Fibroblast of pulmonary artery (primary cell): ENCODE measurements around the gene MAST4.
A peak's percentile ranks its signal among the peaks of the same experiment; 100 is the strongest.

Source experiments
- DNase-seq: peaks from one replicate; pipeline ENCODE4 v3.0.0-alpha.2; 2010; ENCODE audit warnings: low read depth
- H3K4me3 ChIP-seq: replicated peaks from 2 replicates; pipeline ENCODE4 v1.5.1; 2011; ENCODE audit warnings: low read depth, mild to moderate bottlenecking, control low read depth, low read length, moderate library complexity
- TF ChIP-seq, protein P1 (sequence below): IDR thresholded peaks from 2 replicates; pipeline ENCODE4 v1.5.1; 2011; ENCODE audit warnings: mild to moderate bottlenecking, control low read depth, low read length, inconsistent platforms; ENCODE audit errors: missing control alignments

MAST4 gene

DNA sequence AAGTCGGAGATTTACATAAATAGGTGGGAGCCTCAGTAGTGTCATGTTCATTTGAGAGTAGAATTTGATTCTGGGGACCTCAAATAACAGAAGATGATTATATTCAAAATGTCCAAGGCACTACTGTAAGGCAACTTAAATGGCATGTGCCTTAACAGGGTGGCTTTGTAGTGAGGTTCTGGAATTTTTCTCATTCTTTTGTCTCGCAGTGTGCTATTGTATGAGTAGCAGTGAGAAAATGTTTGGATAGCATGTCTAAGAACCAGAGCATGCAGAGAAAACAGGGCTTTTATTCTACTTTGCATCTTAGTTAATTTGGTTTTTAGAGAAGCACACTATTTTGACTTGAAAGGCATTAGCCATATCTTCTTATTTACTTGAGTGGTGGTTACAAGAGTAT, 25.0 kb downstream of the MAST4 start:
- no peak overlapping the region for H3K4me3 ChIP-seq

DNA sequence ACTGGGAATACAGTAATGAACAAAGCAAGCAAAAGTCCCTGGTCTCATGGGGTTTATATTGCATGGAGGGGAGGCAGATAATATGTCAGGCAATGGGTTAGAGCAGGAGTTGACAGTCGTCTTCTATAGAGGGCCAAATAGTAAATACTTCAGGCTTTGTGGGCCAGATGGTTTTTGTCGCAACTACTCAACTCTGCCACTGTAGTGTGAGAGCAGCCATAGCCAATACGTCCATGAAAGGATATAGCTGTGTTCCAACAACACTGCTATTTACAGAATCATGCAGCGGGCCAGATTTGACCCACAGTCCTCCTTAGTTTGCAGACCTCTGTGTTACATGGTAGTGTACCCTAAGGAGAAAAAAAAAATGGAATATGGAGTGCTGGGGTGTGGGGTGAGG, 25.5 kb downstream of the MAST4 start:
- no peak overlapping the region for H3K4me3 ChIP-seq
- TF ChIP-seq, protein P1, sequence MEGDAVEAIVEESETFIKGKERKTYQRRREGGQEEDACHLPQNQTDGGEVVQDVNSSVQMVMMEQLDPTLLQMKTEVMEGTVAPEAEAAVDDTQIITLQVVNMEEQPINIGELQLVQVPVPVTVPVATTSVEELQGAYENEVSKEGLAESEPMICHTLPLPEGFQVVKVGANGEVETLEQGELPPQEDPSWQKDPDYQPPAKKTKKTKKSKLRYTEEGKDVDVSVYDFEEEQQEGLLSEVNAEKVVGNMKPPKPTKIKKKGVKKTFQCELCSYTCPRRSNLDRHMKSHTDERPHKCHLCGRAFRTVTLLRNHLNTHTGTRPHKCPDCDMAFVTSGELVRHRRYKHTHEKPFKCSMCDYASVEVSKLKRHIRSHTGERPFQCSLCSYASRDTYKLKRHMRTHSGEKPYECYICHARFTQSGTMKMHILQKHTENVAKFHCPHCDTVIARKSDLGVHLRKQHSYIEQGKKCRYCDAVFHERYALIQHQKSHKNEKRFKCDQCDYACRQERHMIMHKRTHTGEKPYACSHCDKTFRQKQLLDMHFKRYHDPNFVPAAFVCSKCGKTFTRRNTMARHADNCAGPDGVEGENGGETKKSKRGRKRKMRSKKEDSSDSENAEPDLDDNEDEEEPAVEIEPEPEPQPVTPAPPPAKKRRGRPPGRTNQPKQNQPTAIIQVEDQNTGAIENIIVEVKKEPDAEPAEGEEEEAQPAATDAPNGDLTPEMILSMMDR, result no peak
- DNase-seq, result no peak

More for the DNA sequence above, 25.0 kb downstream of the MAST4 start:
- DNase-seq, result peak; percentile 35
- TF ChIP-seq, protein P1, result no peak

DNA sequence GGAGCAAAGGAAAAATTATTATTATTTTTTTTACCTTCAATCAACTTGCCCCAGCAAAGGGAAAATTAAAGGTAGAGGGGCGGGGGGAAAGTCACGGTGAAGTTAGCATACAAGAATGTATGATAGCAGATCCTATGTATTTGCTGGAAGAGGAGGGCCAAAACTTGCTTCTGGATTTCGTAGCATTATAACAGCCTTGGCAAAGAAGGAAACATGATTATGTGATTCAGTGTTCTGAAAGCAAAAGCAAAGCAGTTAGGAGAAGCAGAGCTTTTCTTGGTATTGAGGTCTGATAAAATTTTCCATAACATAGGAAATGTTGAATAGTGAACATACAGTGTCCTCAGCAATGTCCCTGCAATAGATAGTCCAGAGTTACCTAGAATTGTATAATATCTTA, 32.4 kb downstream of the MAST4 start:
- H3K4me3 ChIP-seq, result no peak overlapping the region
- no peak for DNase-seq

DNA sequence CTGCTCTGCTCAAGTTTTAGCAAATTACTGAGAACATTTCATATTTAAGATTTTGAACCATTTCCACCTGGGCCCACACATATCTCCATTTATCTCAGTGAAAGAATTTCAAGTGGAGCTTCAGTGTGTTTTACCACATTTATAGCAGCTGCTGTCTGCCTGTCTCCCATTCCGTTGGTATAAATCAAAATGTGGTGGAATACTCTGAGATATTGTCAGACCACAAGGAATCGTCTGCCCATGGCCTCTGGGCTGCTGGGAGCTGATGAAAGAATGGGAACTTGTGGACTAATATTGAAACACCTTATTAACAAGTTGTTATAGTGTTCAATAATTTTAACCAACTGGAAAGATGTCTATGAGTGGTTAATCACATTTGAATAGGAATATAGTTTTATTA, 33.3 kb downstream of the MAST4 start:
- no peak overlapping the region for H3K4me3 ChIP-seq
- TF ChIP-seq, protein P1, result no peak
- DNase-seq, result no peak

More for the DNA sequence above, 32.4 kb downstream of the MAST4 start:
- TF ChIP-seq, protein P1, result no peak

DNA sequence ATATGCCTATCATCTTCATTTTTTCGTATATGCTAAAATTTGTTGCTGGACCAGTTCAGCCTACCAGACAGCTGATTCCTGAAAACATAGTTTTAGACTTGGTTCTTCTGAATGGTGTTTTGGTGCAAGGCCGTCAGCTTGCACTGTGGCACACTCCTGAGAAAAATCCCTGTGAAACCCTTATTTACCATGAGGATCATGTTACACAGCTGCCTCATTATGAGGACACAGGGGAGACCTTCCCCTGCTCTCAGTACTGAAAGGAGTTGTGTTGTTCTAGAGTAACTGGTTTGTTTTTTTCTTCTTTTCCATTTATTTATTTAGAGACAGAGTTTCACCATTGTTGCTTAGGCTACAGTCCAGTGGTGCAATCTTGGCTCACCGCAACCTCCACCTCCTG, 37.6 kb downstream of the MAST4 start:
- TF ChIP-seq, protein P1, result no peak
- H3K4me3 ChIP-seq, result no peak overlapping the region
- DNase-seq, result no peak

DNA sequence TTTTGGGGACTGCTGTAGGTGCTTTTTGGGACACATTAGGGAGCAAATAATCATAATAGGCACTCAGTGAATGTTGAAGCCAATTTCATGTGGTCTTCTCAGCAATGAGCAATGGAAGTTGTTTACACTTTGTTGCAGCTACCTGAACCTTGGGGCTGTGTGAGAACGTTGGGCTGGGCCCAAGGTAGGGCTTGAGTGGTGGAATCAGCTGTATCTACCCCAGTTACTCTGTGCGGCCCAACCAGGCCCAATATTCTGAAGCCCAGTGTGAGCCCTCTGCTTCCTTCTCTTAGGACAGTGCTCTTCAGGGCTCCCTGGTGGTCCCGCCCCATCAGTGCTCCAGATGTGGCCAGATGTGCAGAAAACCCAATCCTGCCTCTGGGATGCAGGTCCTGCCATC, 38.4 kb downstream of the MAST4 start:
- no peak for DNase-seq
- no peak overlapping the region for H3K4me3 ChIP-seq
- TF ChIP-seq, protein P1, result no peak

DNA sequence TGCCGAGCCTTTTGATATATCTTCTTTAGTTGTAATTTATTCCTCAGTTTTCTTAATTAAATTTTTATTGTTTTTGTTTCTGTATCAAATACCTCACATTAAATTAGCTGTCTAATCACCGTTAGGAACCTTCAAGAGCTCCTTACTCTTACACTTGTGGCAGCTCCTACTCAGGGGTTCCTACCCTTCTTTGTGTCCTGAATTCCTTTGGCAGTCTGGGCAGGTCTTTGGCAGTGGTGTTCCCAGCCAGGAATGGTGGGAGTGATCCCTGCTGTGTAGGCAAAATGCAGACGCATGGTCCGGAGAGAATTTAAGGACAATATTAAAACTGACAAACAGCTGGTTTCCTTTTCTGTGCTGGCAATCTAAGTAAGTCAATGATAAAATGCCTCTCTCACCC, 41.8 kb downstream of the MAST4 start:
- TF ChIP-seq, protein P1, result no peak
- no peak overlapping the region for H3K4me3 ChIP-seq
- no peak for DNase-seq
